Measurements from ENCODE around the gene GRIN3A. TPM values are rescaled to one million over a fixed set of nuclear protein-coding genes. Genes with fewer than 3 reads are reported as not detected.

GRIN3A gene
- total and polyA plus RNA-seq, 9 of the 15 experiments (the other 6 are each of a cell fraction or from before 2014, with no cell fraction given), result 0.01 to 0.03 TPM; not detected in 7

DNA sequence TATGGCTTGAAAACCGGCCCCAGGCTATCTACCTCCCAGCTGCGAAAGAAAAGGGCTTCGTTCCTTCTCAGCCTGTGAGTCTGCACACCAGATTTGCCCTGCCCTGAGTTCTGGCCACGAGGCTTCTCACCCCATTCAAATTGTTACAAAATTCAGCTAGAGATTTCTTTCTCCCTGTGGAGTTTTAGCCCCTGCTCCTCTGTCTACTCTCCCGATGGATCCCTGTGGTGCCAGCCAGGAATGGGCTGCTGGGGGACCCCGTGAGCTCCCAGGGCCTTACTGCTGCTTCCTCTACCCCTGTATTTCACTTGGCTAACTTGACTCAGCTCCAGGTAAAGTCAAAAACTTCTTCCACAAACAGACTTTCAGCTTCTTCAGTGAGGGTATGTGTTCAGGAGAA is 214.1 kb downstream of the GRIN3A start:
- H3K27ac ChIP-seq (ENCODE audit: extremely low read depth, low read depth, low read length), result no peak overlapping the region
- TF ChIP-seq MTF1 (CRISPR knock-in tag; IDR thresholded peaks at IDR 0.05; ENCODE audit: borderline replicate concordance) (no peak), PURB (CRISPR knock-in tag; IDR thresholded peaks at IDR 0.05; ENCODE audit: low read depth) (no peak), NR3C1 (CRISPR knock-in tag; IDR thresholded peaks at IDR 0.05) (no peak), CREBBP (IDR thresholded peaks at IDR 0.05; ENCODE audit: low read depth, low read length) (no peak)
- TF ChIP-seq, protein P1, sequence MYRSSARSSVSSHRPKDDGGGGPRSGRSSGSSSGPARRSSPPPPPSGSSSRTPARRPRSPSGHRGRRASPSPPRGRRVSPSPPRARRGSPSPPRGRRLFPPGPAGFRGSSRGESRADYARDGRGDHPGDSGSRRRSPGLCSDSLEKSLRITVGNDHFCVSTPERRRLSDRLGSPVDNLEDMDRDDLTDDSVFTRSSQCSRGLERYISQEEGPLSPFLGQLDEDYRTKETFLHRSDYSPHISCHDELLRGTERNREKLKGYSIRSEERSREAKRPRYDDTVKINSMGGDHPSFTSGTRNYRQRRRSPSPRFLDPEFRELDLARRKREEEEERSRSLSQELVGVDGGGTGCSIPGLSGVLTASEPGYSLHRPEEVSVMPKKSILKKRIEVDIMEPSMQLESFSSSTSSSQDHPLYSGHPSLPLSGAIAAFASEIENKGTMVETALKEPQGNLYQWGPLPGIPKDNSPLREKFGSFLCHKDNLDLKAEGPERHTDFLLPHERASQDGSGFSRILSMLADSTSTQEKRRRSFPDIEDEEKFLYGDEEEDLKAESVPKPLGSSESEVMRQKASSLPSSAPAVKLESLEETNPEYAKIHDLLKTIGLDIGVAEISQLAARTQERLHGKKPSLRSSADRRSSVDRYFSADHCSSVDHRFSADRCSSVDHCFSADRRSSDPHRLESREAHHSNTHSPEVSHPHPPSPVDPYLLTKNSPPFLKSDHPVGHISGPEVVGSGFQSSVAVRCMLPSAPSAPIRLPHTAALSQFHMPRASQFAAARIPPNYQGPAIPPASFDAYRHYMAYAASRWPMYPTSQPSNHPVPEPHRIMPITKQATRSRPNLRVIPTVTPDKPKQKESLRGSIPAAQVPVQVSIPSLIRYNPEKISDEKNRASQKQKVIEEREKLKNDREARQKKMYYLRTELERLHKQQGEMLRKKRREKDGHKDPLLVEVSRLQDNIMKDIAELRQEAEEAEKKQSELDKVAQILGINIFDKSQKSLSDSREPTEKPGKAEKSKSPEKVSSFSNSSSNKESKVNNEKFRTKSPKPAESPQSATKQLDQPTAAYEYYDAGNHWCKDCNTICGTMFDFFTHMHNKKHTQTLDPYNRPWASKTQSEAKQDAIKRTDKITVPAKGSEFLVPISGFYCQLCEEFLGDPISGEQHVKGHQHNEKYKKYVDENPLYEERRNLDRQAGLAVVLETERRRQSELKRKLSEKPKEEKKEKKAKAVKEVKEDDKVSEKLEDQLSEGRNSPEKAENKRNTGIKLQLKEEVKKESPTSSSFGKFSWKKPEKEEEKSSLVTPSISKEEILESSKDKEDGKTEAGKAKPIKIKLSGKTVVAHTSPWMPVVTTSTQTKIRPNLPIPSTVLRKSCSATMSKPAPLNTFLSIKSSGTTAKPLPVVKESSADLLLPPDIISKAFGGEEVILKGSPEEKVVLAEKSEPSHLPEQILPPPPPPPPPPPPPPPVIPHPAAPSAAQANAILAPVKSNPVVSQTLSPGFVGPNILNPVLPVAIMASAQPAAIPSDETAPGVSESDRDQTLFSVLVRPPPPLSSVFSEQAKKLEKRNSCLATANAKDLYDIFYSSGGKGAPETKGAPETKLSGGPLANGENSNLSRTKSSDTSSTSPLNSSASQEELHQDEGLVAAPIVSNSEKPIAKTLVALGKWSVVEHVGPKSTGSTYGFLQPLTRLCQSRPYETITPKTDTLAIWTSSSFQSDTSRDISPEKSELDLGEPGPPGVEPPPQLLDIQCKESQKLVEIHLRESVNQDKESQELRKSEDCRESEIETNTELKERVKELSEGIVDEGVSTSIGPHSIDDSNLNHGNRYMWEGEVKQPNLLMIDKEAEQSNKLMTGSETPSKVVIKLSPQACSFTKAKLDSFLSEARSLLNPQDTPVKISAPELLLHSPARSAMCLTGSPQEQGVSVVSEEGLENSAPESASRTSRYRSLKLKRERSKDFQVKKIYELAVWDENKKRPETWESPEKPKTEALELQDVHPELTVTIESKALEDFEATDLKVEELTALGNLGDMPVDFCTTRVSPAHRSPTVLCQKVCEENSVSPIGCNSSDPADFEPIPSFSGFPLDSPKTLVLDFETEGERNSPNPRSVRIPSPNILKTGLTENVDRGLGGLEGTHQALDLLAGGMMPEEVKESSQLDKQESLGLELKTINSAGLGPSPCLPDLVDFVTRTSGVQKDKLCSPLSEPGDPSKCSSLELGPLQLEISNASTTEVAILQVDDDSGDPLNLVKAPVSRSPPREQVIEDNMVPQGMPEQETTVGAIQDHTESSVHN (IDR thresholded peaks at IDR 0.05; ENCODE audit: borderline replicate concordance in 1 of 2, low read depth in 1 of 2), result no peak
- ChIA-PET POLR2A (interaction anchor here (1.3 kb wide), 1 partner anchor 10 kb away, joined by 6 read pairs; the partner anchor contains the start of gene RNF20), CTCF (ENCODE audit: low intra/inter-chr PET ratio) (no interaction called here)
- no peaks in the 10 kb centered on the region for H3K9me1 ChIP-seq (ENCODE audit: control insufficient read depth, insufficient read depth, low read length)
- H3K4me2 ChIP-seq (ENCODE audit: insufficient read depth, low read length), result no peak overlapping the region
- H3K4me3 ChIP-seq, result no peak overlapping the region
- peak overlapping the region; percentile 56; the same call in 1 of the 2 replicates for H2AFZ ChIP-seq (ENCODE audit: low read depth, low read length)
- intact Hi-C loops (cut with micrococcal nuclease), result no loop called here
- no peaks in the 10 kb centered on the region for H3K36me3 ChIP-seq (ENCODE audit: control insufficient read depth, insufficient read depth, low read length)
- no peaks in the 10 kb centered on the region for H3K9me3 ChIP-seq (replicated peaks; ENCODE audit: control insufficient read depth, insufficient read depth, low read depth, low read length)
- 28% methylated on average over 6 of the region's 6 CpGs for WGBS (ENCODE audit: insufficient coverage, low coverage, missing lambda C conversion rate)
- in situ Hi-C loops (cut with MboI), result no loop called here
- H3K27me3 ChIP-seq (ENCODE audit: control insufficient read depth in 2 of 2, insufficient read depth in 2 of 2, low read length in 2 of 2), result peaks cover 0 to 13% of the 10 kb centered on the region in 2 experiments; a peak in 1 of 5 replicates
- no peaks in the 10 kb centered on the region for H4K20me1 ChIP-seq (replicated peaks; ENCODE audit: control insufficient read depth, insufficient read depth, low read length)
- no TSS peak for BruUV-seq (replicated peaks)
- no peaks in the 10 kb centered on the region; a peak in 1 of 5 replicates for H3K4me1 ChIP-seq (replicated peaks in 1 of 2; ENCODE audit: control insufficient read depth in 2 of 2, insufficient read depth in 2 of 2, low read length in 2 of 2)
- no peak for DNase-seq (ENCODE audit: extremely low read depth in 1 of 4, low spot score in 3 of 4)
- no peak overlapping the region for H3K9ac ChIP-seq (ENCODE audit: insufficient read depth in 1 of 2, low read depth in 2 of 2, low read length in 2 of 2)
- no peak for FAIRE-seq
- H3K79me2 ChIP-seq (ENCODE audit: control insufficient read depth, insufficient read depth, low read length), result no peaks in the 10 kb centered on the region
- no peak for ATAC-seq

Other genes with a start within 250 kb of the GRIN3A start
- 12.7 and 13.9 TPM in 2 replicates for gene RNF20, start 204.8 kb downstream of the GRIN3A start, total RNA-seq (2014; rRNA removed)
- gene RNF20, start 204.8 kb downstream of the GRIN3A start, total RNA-seq (2014; rRNA removed; fragmentation: Illumina TruSeq; extraction: Trizol), result 22.9 and 30.4 TPM in 2 replicates
- gene RNF20, start 204.8 kb downstream of the GRIN3A start, total RNA-seq (2015; rRNA removed; fragmentation: Illumina TruSeq; extraction: Trizol), result 24.3 and 25.0 TPM in 2 replicates
- 21.2 and 23.3 TPM in 2 replicates for gene RNF20, start 204.8 kb downstream of the GRIN3A start, total RNA-seq (2021)
- 14.2 and 22.5 TPM in 2 replicates for gene RNF20, start 204.8 kb downstream of the GRIN3A start, polyA plus RNA-seq (2011; rRNA removed)
- gene RNF20, start 204.8 kb downstream of the GRIN3A start, polyA plus RNA-seq (2014; fragmentation: Illumina TruSeq; extraction: Trizol), result 19.4 and 22.1 TPM in 2 replicates
- gene RNF20, start 204.8 kb downstream of the GRIN3A start, polyA plus RNA-seq (2014; fragmentation: Nextera tagmentation; extraction: Ambion mirVana), result 10 to 100 TPM in 1 of 2 experiments, 1 to 10 TPM in 1; 5.5 to 11.2 TPM
- gene RNF20, start 204.8 kb downstream of the GRIN3A start, polyA plus RNA-seq (2014; rRNA removed), result 15.0 and 18.0 TPM in 2 replicates
- not detected in 2 replicates for gene PPP3R2, start 143.7 kb downstream of the GRIN3A start, total RNA-seq (2014; rRNA removed)
- not detected in 2 replicates for gene PPP3R2, start 143.7 kb downstream of the GRIN3A start, total RNA-seq (2014; rRNA removed; fragmentation: Illumina TruSeq; extraction: Trizol)
- not detected in 2 replicates for gene PPP3R2, start 143.7 kb downstream of the GRIN3A start, total RNA-seq (2015; rRNA removed; fragmentation: Illumina TruSeq; extraction: Trizol)
- not detected in 2 replicates for gene PPP3R2, start 143.7 kb downstream of the GRIN3A start, total RNA-seq (2021)
- gene PPP3R2, start 143.7 kb downstream of the GRIN3A start, polyA plus RNA-seq (2011; rRNA removed), result not detected in 2 replicates
- not detected in 2 replicates for gene PPP3R2, start 143.7 kb downstream of the GRIN3A start, polyA plus RNA-seq (2014; fragmentation: Illumina TruSeq; extraction: Trizol)
- not detected for gene PPP3R2, start 143.7 kb downstream of the GRIN3A start, polyA plus RNA-seq (2014; fragmentation: Nextera tagmentation; extraction: Ambion mirVana)
- gene PPP3R2, start 143.7 kb downstream of the GRIN3A start, polyA plus RNA-seq (2014; rRNA removed), result not detected in 2 replicates